GM13977 (cell line): ENCODE measurements around the gene TOB2.

ENCODE experiments used
- DNase-seq: peaks from one replicate; pipeline ENCODE4 v3.0.0; 2012; ENCODE audit warnings: low spot score
- in situ Hi-C: fragments of 300-500 bp; cut with MboI; formaldehyde crosslinking; loops from one replicate; pipeline ENCODE4 v1.12.0; 2022; ENCODE audit warnings: low sequenced_read_pairs, low pct_unique_long_range_greater_than_20kb, mixed read lengths, inconsistent platforms; ENCODE audit not compliant: unreplicated experiment
- TF ChIP-seq, protein P1 (sequence below): IDR thresholded peaks from 2 replicates; pipeline ENCODE4 v1.5.1; 2012; ENCODE audit warnings: mild to moderate bottlenecking, control low read depth; ENCODE audit not compliant: insufficient read depth; ENCODE audit errors: extremely low read depth, missing control alignments

Gene TOB2

DNA sequence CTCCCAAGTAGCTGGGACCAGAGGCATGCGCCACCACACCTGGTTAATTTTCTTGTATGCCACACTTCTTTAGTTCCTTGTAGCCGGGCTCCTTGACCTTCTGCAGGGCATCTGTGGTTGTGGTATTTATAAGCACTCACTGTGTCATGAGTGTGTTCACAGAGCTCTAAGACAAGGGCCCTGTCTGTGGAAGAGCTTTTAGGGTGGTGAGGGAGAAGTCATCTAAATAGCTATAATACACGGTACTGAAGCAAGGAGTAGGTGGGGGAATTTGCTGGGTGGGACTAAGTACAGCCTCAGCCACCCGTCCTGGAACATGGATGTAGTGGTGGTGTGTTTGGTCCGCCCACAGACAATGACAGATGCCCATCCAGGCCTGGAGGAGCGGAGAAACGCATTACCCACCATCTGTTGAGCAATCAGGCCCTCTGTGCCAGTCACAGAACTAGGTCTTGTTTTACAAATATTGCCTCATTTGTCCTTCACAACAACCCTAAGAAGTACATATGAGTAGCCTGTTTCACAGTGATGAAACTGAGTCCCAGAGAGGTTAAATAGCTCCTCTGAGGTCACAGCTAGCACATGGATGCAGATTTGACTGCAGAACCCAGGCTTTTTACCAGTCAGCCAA, 32.4 kb upstream of the TOB2 start:
- TF ChIP-seq, protein P1, sequence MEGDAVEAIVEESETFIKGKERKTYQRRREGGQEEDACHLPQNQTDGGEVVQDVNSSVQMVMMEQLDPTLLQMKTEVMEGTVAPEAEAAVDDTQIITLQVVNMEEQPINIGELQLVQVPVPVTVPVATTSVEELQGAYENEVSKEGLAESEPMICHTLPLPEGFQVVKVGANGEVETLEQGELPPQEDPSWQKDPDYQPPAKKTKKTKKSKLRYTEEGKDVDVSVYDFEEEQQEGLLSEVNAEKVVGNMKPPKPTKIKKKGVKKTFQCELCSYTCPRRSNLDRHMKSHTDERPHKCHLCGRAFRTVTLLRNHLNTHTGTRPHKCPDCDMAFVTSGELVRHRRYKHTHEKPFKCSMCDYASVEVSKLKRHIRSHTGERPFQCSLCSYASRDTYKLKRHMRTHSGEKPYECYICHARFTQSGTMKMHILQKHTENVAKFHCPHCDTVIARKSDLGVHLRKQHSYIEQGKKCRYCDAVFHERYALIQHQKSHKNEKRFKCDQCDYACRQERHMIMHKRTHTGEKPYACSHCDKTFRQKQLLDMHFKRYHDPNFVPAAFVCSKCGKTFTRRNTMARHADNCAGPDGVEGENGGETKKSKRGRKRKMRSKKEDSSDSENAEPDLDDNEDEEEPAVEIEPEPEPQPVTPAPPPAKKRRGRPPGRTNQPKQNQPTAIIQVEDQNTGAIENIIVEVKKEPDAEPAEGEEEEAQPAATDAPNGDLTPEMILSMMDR, result no peak
- in situ Hi-C loops, result no loop called here
- DNase-seq, result peak; percentile 29

DNA sequence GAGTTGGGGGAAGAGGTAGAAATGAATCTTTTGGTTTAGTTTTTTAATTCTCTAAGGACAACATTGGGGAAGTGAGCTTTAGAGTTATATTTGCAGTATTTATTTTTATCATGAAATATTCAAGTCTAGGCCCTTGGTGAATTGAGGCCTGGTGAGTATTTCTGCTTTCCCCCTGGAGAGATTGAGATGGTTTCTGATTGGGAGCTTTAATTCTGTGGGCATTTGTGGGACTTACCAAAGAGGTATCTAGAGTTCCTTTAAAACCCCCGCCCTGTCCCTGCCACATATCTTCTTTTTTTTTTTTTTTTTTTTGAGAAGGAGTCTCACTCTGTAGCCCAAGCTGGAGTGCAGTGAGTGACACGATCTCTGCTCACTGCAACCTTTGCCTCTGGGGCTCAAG, 31.9 kb upstream of the TOB2 start:
- in situ Hi-C loops, result no loop called here
- no peak for DNase-seq
- TF ChIP-seq, protein P1, result no peak

DNA sequence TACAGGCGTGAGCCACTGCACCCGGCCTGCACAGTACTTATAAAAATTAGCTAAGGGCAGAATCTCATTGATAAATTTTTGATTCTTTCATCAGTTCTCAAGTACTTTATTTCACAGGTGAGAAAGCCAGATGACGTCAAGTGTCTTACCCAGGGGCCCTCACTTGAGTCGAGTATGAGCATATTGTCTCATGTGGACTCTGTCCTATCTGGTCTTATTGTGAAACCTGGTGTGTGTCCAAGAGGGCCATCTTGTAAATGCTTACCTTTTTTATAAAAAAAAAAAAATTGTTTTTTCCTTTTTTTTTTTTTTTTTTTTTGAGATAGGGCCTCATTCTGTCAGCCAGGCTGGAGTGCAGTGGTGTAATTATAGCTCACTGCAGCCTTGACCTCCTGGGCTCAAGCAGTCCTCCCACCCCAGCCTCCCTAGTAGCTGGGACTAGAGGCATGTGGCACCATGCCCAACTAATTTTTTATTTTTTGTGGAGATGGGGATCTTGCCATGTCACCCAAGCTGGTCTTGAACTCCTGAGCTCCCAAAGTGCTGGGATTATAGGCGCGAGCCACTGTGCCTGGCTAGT, 28.4 kb upstream of the TOB2 start:
- TF ChIP-seq, protein P1, result no peak
- DNase-seq, result no peak
- in situ Hi-C loops, result no loop called here

DNA sequence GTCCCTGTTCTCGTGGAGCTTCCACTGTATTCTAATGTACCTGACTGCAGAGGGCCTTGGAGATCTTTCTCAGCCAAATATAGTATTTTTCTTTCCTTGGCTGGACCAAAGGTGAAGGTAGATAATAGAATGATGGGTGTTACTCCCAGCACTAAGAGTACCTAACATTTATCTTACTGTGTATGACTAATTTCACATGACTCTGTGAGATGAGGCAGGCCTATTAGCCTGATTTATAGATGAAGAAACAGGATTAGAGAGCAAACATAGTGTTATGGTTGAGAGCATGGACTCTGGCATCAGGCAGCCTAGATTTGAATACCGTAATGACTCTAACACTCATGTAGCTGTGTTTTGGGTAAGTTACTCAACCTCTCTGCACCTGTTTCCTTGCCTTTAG, 25.0 kb upstream of the TOB2 start:
- no peak for DNase-seq
- in situ Hi-C loops, result no loop called here

DNA sequence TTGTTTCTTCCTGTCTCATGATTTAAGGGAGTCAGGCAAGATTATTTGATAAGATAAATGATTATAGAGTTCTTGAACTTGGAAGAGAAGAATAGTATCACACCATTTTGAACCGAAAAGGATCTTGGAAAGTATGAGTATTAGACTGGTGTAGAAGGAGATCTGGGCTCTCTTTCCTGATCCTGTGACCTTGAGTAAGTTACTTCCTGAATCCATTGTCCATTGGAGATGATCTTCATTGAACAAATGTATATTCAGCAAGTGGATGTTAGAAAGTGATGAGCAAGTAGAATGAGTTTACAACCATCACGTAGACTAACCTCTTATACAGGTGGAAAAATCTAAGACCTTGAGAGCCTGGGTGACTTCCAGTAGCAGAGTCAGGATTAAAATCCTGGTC, 24.3 kb upstream of the TOB2 start:
- DNase-seq, result no peak
- in situ Hi-C loops, result no loop called here
- TF ChIP-seq, protein P1, result no peak

More for the DNA sequence above, 25.0 kb upstream of the TOB2 start:
- TF ChIP-seq, protein P1, result no peak

DNA sequence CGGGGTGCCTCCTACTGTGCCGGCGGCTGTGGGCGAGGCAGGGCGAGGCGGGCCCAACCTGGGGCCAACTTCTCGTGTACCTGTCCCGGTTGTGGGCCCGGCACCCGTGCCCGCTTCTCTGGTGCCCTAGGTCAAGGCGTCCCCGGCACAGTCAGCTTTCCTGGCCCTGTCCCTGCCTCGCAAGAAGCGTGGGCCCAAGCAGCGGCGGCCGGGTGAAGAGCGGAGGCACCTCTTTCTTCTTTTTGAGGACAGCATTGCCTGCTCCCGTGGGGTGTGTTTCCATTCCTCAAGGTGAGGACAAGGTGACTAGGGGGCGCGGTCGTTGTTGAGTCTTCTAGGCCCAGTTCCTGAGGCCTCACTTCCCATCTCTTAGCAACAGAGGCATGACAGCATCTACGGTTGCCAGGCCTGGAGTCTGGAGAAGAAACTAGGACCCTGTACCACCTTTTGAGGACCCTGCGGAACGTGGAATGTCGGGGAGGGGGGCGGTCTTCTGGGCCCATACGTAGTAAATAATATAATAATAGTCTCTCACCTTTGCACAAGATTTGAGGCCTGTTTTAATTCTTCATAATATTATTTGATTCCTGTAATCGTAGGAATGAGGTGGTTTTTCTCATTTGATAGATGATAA, 22.7 kb upstream of the TOB2 start:
- in situ Hi-C loops, result no loop called here
- TF ChIP-seq, protein P1, result no peak
- no peak for DNase-seq
